ENCODE measurements around the gene ACY1. TPM values are rescaled to one million over a fixed set of nuclear protein-coding genes. Genes with fewer than 3 reads are reported as not detected.
A peak's percentile ranks its signal among the peaks of the same experiment; 100 is the strongest.

Gene ACY1
- total and polyA plus RNA-seq, 2 of the 13 experiments (the other 11 are each of a cell fraction or from before 2014, with no cell fraction given): 113 to 162 TPM

DNA sequence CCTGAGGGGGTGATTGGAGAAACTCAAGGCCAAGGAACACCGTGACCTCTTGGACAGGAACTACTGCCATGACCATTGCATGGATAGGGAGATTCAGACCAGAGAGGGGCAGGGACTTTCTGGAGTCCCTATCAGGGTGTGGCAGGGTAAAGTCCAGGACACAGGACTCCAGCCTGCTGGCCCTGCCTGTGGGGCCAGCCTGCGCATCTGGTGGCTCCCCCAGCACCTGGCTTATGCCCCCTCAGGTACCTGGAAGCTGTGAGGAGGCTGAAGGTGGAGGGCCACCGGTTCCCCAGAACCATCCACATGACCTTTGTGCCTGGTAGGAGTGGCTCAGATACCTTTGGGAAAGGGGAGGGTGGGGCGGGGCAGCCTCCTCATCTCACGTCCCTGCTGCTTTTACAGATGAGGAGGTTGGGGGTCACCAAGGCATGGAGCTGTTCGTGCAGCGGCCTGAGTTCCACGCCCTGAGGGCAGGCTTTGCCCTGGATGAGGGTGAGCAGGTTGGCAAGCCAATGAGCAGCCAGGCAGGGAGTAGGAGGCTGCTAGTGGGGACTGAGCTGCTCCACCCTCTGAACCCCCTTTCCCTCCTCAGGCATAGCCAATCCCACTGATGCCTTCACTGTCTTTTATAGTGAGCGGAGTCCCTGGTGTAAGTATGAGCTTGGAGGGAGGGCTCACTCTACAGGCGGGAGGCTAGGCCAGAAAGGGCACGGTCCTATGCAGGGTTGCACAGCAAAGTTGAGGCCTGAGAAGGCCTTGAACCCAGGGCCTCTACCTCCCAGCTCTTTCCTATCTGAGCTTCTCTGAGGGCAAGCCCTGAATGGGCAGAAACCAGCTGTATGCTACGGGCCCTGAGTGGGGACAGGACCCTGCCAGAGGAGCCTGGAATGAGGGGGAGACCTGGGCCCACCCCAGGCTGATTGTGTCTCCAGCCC, 2.9 kb downstream of the ACY1 start (continued):
- TF ChIP-seq, protein P1, sequence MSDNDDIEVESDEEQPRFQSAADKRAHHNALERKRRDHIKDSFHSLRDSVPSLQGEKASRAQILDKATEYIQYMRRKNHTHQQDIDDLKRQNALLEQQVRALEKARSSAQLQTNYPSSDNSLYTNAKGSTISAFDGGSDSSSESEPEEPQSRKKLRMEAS (IDR thresholded peaks at IDR 0.05): peak; percentile 13; the same call in 1 of the 2 replicates
- TF ChIP-seq ZNF850 (CRISPR knock-in tag; conservative IDR thresholded peaks at IDR 0.05) (no peak), HNRNPLL (IDR thresholded peaks at IDR 0.05; ENCODE audit: low read depth, low read length, poor library complexity, severe bottlenecking) (no peak), RFX5 (IDR thresholded peaks at IDR 0.05; ENCODE audit: low read depth, low read length) (no peak), NR3C1 (CRISPR knock-in tag; IDR thresholded peaks at IDR 0.05) (no peak), RBAK (CRISPR knock-in tag; IDR thresholded peaks at IDR 0.05) (no peak), PHB2 (IDR thresholded peaks at IDR 0.05; ENCODE audit: partially characterized antibody) (no peak), FOXK2 (IDR thresholded peaks at IDR 0.05) (no peak), ZFP36L1 (CRISPR knock-in tag; IDR thresholded peaks at IDR 0.05) (no peak), JUNB (CRISPR knock-in tag; IDR thresholded peaks at IDR 0.05; ENCODE audit: borderline replicate concordance) (no peak), FOXO1 (CRISPR knock-in tag; IDR thresholded peaks at IDR 0.05) (no peak), KAT8 (CRISPR knock-in tag; IDR thresholded peaks at IDR 0.05) (no peak), HNF4A (CRISPR knock-in tag; IDR thresholded peaks at IDR 0.05) (peak; percentile 77), SALL1 (CRISPR knock-in tag; IDR thresholded peaks at IDR 0.05) (no peak), ZSCAN20 (CRISPR knock-in tag; IDR thresholded peaks at IDR 0.05; ENCODE audit: borderline replicate concordance) (no peak)
- TF ChIP-seq, protein P2, sequence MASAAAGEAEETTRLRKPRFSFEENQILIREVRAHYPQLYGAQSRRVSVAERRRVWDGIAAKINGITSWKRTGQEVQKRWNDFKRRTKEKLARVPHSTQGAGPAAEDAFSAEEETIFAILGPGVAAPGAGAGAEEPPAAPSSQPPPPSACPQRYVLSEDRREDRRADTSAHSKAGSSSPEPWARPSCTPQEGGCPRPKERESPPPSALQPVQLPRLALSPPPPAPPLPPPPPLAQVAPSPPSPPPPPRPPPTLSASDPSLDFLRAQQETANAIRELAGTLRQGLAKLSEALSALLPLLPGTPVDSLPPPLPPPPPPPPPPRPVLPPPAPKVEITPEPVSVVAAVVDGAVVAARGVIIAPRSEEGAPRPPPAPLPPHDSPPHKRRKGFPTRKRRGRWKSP (CRISPR knock-in tag; IDR thresholded peaks at IDR 0.05): no peak
- TF ChIP-seq, protein P3, sequence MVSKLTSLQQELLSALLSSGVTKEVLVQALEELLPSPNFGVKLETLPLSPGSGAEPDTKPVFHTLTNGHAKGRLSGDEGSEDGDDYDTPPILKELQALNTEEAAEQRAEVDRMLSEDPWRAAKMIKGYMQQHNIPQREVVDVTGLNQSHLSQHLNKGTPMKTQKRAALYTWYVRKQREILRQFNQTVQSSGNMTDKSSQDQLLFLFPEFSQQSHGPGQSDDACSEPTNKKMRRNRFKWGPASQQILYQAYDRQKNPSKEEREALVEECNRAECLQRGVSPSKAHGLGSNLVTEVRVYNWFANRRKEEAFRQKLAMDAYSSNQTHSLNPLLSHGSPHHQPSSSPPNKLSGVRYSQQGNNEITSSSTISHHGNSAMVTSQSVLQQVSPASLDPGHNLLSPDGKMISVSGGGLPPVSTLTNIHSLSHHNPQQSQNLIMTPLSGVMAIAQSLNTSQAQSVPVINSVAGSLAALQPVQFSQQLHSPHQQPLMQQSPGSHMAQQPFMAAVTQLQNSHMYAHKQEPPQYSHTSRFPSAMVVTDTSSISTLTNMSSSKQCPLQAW (CRISPR knock-in tag; IDR thresholded peaks at IDR 0.05): no peak
- TF ChIP-seq, protein P4, sequence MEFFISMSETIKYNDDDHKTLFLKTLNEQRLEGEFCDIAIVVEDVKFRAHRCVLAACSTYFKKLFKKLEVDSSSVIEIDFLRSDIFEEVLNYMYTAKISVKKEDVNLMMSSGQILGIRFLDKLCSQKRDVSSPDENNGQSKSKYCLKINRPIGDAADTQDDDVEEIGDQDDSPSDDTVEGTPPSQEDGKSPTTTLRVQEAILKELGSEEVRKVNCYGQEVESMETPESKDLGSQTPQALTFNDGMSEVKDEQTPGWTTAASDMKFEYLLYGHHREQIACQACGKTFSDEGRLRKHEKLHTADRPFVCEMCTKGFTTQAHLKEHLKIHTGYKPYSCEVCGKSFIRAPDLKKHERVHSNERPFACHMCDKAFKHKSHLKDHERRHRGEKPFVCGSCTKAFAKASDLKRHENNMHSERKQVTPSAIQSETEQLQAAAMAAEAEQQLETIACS (CRISPR knock-in tag; IDR thresholded peaks at IDR 0.05): no peak
- TF ChIP-seq, protein P5, sequence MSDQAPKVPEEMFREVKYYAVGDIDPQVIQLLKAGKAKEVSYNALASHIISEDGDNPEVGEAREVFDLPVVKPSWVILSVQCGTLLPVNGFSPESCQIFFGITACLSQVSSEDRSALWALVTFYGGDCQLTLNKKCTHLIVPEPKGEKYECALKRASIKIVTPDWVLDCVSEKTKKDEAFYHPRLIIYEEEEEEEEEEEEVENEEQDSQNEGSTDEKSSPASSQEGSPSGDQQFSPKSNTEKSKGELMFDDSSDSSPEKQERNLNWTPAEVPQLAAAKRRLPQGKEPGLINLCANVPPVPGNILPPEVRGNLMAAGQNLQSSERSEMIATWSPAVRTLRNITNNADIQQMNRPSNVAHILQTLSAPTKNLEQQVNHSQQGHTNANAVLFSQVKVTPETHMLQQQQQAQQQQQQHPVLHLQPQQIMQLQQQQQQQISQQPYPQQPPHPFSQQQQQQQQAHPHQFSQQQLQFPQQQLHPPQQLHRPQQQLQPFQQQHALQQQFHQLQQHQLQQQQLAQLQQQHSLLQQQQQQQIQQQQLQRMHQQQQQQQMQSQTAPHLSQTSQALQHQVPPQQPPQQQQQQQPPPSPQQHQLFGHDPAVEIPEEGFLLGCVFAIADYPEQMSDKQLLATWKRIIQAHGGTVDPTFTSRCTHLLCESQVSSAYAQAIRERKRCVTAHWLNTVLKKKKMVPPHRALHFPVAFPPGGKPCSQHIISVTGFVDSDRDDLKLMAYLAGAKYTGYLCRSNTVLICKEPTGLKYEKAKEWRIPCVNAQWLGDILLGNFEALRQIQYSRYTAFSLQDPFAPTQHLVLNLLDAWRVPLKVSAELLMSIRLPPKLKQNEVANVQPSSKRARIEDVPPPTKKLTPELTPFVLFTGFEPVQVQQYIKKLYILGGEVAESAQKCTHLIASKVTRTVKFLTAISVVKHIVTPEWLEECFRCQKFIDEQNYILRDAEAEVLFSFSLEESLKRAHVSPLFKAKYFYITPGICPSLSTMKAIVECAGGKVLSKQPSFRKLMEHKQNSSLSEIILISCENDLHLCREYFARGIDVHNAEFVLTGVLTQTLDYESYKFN (CRISPR knock-in tag; conservative IDR thresholded peaks at IDR 0.05): peak; percentile 43
- TF ChIP-seq, protein P6, sequence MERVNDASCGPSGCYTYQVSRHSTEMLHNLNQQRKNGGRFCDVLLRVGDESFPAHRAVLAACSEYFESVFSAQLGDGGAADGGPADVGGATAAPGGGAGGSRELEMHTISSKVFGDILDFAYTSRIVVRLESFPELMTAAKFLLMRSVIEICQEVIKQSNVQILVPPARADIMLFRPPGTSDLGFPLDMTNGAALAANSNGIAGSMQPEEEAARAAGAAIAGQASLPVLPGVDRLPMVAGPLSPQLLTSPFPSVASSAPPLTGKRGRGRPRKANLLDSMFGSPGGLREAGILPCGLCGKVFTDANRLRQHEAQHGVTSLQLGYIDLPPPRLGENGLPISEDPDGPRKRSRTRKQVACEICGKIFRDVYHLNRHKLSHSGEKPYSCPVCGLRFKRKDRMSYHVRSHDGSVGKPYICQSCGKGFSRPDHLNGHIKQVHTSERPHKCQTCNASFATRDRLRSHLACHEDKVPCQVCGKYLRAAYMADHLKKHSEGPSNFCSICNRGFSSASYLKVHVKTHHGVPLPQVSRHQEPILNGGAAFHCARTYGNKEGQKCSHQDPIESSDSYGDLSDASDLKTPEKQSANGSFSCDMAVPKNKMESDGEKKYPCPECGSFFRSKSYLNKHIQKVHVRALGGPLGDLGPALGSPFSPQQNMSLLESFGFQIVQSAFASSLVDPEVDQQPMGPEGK (CRISPR knock-in tag; IDR thresholded peaks at IDR 0.05): peak; percentile 63

All from HepG2 (cell line).